GM15510 (cell line): Measurements from ENCODE around the gene TRIM66.

ENCODE experiments used
- POLR2A ChIP-seq: IDR thresholded peaks from 3 replicates; pipeline ENCODE4 v1.6.1; 2011; ENCODE audit warnings: borderline replicate concordance; ENCODE audit not compliant: insufficient read length; ENCODE audit errors: extremely low read depth

Gene TRIM66

GRCh38 chr11:8650401-8650990 is 32.0 kb downstream of the TRIM66 start:
- no peak for TF ChIP-seq POLR2A

GRCh38 chr11:8649361-8649760 is 33.1 kb downstream of the TRIM66 start:
- no peak for TF ChIP-seq POLR2A

GRCh38 chr11:8646873-8647272 is 35.6 kb downstream of the TRIM66 start:
- TF ChIP-seq POLR2A, result no peak

- TF ChIP-seq POLR2A, result no peak
Observed at GRCh38 chr11:8642196-8642841, 40.1 kb downstream of the TRIM66 start.

- no peak for TF ChIP-seq POLR2A
Observed at GRCh38 chr11:8641332-8641731, 41.1 kb downstream of the TRIM66 start.

- TF ChIP-seq POLR2A, result no peak
Observed at GRCh38 chr11:8640267-8640906, 42.1 kb downstream of the TRIM66 start.

GRCh38 chr11:8639655-8640054 is 42.8 kb downstream of the TRIM66 start:
- TF ChIP-seq POLR2A, result no peak

- no peak for TF ChIP-seq POLR2A
Observed at GRCh38 chr11:8638300-8638699, 44.2 kb downstream of the TRIM66 start.

- TF ChIP-seq POLR2A, result no peak
Observed at GRCh38 chr11:8636127-8636526, 46.3 kb downstream of the TRIM66 start.

GRCh38 chr11:8634498-8634897 is 48.0 kb downstream of the TRIM66 start:
- no peak for TF ChIP-seq POLR2A

- no peak for TF ChIP-seq POLR2A
Observed at GRCh38 chr11:8631395-8632118, 50.9 kb downstream of the TRIM66 start.

GRCh38 chr11:8624698-8625097 is 57.8 kb downstream of the TRIM66 start:
- TF ChIP-seq POLR2A, result no peak

- no peak for TF ChIP-seq POLR2A
Observed at GRCh38 chr11:8621147-8621546, 61.3 kb downstream of the TRIM66 start.

- TF ChIP-seq POLR2A, result no peak
Observed at GRCh38 chr11:8617063-8617462, 65.4 kb downstream of the TRIM66 start.

GRCh38 chr11:8615291-8616032 is 67.0 kb downstream of the TRIM66 start:
- TF ChIP-seq POLR2A, result no peak
